GM12801 (cell line): ENCODE data around the gene SMARCA4.

ENCODE experiments used
- TF ChIP-seq, protein P1 (sequence below): IDR thresholded peaks from one replicate; pipeline ENCODE4 v1.5.1; 2011; ENCODE audit warnings: control low read depth; ENCODE audit not compliant: insufficient read length; ENCODE audit errors: extremely low read depth

The SMARCA4 gene

DNA sequence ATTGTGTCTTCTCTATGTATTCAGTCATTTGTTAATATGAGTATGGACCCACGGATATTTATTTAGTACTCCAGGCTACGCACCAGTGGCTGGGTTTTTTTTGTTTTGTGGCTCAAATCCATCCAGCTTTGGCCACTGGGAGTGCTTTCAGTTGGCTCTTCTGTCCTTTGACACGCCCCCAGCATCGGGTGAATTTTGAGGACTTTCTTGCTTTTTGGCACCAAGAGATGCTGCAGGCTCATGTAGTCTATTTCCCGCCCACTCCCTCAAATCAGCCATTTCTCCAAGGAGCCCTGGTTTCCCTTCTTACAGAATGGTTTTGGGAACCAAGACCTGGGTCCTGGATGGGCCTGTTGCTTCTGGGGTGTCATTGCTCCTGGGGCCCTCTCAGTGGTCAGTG lies 55.8 kb downstream of the SMARCA4 start:
- TF ChIP-seq, protein P1, sequence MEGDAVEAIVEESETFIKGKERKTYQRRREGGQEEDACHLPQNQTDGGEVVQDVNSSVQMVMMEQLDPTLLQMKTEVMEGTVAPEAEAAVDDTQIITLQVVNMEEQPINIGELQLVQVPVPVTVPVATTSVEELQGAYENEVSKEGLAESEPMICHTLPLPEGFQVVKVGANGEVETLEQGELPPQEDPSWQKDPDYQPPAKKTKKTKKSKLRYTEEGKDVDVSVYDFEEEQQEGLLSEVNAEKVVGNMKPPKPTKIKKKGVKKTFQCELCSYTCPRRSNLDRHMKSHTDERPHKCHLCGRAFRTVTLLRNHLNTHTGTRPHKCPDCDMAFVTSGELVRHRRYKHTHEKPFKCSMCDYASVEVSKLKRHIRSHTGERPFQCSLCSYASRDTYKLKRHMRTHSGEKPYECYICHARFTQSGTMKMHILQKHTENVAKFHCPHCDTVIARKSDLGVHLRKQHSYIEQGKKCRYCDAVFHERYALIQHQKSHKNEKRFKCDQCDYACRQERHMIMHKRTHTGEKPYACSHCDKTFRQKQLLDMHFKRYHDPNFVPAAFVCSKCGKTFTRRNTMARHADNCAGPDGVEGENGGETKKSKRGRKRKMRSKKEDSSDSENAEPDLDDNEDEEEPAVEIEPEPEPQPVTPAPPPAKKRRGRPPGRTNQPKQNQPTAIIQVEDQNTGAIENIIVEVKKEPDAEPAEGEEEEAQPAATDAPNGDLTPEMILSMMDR: no peak

DNA sequence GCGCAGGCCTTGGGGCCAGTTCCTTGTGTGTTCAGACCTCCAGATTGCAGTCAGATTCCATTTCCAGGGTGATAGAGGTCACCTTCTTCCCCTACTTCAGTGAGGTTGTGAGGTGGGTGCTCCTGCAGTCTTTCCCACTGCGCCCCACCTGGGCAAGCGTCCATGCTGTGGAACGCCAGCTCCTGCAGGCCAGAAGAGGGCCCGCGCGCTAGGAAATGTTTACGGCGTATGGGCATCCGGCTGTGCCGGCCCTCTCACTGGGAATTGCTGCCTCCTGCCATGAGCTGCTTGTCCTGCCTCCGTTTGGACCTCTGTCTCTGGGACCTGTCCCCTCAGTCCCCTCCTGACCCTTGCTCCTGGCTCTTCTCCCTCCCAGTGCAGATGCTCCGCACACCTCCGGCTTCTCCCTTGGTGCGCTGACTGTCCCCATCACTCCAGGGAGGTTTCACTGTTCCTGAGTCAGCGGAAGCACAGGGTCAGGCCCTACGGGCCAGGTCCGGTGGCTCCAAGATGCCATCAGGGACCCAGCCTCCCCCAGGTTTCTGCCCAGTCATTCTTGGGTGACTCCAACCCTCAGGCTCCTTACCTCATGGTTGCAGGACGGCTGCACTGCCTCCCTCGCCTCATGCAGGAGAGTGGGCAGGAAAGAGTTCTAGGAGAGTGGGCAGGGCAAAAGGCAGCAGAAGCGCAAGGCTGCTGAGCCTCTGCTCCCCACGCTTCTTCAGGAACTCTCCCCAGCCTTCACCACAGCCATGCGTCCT lies 56.6 kb downstream of the SMARCA4 start:
- TF ChIP-seq, protein P1: no peak

DNA sequence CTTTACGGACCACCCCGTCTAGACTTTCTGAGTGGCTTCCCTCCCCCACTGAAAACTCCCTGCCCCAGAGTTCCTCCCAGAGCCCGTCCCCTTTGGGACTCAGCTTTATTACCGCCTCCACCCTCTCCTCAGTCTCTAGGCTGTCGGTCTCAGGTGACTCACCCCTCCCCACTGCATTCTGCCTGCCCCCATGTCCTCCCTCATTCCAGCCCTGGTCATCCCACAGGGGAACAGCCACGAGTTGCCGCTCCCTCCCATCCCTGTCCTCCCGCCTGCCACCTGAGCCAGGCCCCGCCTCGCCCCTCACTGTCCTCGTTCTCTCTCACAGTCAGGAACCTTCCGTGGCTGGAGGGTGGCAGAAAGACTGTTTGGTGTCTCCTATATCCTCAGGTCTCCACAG lies 57.3 kb downstream of the SMARCA4 start:
- TF ChIP-seq, protein P1: no peak

DNA sequence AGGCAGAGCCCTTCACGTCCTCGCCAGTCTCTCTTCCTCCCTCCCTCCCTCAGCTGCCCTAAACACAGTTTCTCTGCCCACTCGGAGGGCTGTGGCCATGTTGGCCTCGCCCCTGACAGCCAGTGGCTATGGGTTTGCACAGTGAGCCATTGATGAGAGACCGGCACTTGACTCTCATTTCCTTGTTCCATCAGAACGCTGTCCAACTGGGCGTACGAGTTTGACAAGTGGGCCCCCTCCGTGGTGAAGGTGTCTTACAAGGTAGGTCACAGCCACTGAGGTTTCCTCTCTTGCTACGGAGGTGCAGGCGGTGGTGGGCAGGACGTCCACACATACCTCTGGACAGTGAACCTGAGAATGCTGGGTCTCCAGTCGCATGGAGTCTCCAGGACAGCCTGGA lies 57.9 kb downstream of the SMARCA4 start:
- TF ChIP-seq, protein P1: no peak

DNA sequence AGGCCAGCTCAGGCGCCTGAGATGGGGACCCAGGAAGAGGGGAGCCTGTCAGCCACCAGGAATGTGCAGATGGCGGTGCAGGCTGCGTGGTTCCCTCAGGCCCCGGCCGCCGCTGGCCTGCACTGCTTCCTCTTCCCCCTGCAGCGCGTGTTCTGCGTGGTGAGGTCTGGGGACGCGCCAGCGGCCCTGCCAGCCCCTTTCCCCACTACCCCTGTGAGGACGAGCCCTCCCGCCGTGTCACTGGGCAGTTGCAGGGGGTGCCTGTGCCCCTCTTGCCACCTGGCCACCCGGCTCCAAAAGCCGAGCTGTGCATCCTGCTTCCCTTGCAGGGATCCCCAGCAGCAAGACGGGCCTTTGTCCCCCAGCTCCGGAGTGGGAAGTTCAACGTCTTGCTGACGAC lies 58.4 kb downstream of the SMARCA4 start:
- TF ChIP-seq, protein P1: no peak

DNA sequence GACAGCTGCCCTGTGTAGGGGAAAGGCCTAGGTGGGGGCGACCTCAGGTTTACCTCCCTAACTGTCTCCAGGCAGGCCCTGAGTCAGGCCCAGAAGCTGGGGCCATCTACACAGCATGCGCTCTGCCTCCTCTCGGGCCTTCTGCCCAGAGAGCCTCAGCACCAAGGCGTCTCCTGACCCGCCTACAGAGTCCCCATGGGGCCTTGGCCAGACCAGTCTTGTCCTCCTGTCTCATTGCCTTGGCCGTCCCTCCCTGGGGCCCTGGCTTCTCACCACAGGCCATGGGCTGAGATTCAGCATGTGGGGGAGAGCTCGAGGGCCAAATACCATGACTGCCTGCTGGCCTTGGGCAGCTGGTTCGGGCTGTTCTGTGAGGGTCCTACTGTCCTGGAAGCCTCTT lies 59.0 kb downstream of the SMARCA4 start:
- TF ChIP-seq, protein P1: no peak

DNA sequence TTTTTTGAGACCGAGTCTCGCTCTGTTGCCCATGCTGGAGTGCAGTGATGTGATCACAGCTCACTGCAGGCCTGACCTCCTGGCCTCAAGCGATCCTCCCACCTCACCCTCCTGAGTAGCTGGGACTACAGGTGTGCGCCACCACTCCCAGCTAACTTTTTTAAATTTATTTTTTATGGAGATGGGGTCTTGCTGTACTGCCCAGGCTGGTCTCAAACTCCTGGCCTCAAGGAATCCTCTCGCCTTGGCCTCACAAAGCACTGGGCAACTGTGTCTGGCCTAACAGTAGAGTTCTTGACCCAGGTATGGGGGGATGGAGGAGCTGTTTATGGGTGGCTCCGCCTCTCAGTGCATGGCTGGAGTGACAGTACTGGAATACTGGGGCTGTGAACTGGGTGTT lies 59.6 kb downstream of the SMARCA4 start:
- TF ChIP-seq, protein P1: no peak
